Measurements from ENCODE around the gene TMEM144. TPM values are rescaled to one million over a fixed set of nuclear protein-coding genes. Genes with fewer than 3 reads are reported as not detected.
"Not testable (repeated sequence)": the region's sequence is repeated elsewhere in the genome, so short reads cannot be mapped to it uniquely, and the experiment has no call there.

Gene TMEM144
- total RNA-seq, 2 donors from 2014 or later: 1.00 to 2.2 TPM

DNA sequence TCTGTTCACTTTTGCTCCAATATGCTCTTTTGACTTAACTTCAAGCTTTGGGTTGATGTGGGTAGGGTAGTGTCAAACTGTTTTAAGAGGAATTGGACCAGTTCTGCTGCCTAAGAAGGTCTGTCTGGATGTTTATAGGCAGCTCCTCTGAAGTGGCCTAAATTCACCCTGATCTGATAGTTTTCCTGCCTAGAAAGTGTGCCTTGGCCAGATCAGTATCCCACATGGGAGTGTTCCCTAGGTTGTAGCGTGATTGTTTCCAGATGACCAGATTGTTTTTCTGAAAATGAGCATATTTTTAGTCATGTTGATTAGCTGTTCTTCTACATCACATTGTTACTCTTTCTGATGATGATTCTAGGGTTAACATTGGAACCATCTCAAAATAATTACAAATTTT is 68.8 kb downstream of the TMEM144 start:
- H3K4me3 Mint-ChIP-seq; DNase-seq (ENCODE audit: low spot score); H3K27me3 Mint-ChIP-seq: not testable (repeated sequence)

DNA sequence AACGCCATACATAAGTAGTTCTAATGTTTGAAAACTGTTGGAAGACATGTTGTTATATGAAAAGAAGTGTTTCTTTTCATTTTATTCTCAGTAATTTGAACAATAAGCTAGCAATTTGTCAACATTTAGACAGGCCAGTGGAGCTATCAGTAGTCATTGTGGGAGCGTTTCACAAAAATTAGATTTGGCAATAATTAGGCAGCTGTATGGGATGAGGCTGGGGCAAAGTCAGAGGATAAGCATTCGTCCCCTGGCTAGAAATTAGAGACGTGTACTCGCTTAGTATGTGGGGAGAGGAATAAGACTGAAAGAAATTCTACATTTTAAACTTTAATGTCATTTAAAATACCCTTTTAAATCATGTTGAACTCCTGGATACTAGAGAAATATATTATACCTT is 70.6 kb downstream of the TMEM144 start:
- Mint-ChIP-seq H3K4me1 (ENCODE audit: low read depth in 2 of 2) (no peaks in the 10 kb centered on the region), H3K4me3 (no peak overlapping the region), H3K36me3 (no peaks in the 10 kb centered on the region), H3K27ac (no peak overlapping the region), H3K27me3 (no peaks in the 10 kb centered on the region), H3K9me3 (peaks cover 6% of the 10 kb centered on the region)
- DNase-seq (ENCODE audit: low spot score) (no peak), ATAC-seq (no peak)

More for the DNA sequence above, 68.8 kb downstream of the TMEM144 start:
- not testable (repeated sequence) for ATAC-seq; H3K4me1 Mint-ChIP-seq (ENCODE audit: low read depth in 2 of 2); H3K9me3 Mint-ChIP-seq; H3K27ac Mint-ChIP-seq; H3K36me3 Mint-ChIP-seq

DNA sequence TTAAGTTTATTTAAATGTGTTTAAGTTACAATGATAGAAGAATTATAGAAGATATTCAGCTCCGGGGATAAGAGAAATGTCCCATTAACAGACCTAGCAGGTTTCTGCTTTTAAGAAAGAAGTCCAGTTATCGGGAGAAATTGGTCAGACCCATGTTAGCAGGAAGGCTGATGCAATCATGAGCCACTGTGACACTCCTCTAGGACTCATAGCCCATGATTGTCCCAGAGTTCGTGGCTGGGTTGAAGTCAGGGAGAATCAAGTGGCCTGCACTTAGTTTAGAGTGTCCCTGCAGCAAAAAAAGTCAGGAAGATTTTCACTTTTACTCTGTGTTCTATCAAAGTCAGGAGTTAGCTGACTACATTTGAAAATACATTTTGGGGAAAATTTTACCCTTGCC is 72.0 kb downstream of the TMEM144 start:
- no peaks in the 10 kb centered on the region for H3K36me3 Mint-ChIP-seq
- ATAC-seq (no peak), DNase-seq (ENCODE audit: low spot score) (no peak)
- H3K4me1 Mint-ChIP-seq (ENCODE audit: low read depth in 2 of 2): no peaks in the 10 kb centered on the region
- peaks cover 6% of the 10 kb centered on the region for H3K9me3 Mint-ChIP-seq
- no peak overlapping the region for H3K4me3 Mint-ChIP-seq
- H3K27me3 Mint-ChIP-seq: no peaks in the 10 kb centered on the region
- H3K27ac Mint-ChIP-seq: no peak overlapping the region

DNA sequence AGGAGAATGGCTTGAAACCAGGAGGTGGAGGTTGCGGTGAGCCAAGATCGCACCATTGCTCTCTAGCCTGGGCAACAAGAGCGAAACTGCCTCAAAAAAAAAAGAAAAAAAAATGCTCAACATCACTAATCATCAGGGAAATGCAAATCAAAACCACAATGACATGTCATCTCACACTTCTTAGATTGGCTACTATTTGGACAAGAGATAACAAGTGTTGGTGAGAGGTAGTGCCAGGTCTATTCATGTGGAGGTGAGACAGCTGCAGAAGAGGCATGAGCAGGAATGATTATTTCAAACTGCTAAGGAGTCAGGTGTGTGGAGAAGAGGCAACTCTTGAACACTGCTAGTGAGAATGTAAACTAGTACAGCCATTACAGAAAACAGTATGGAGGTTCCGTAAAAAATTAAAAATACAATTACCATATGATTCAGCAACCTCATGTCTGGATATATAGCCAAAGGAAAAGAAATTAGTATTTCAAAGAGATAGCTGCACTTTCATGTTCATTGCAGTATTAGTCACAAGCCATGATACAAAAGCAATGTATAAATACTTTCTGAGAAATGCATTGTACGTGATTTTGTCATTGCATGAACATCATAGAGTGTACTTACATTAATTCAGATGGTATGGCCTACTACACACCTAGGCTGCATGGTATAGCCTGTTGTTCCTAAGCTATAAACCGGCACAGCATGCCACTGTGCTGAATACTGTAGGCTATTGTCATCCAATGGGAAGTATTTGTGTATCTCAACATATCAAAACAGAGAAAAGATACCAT is 75.3 kb downstream of the TMEM144 start:
- Mint-ChIP-seq H3K36me3 (no peaks in the 10 kb centered on the region), H3K4me1 (ENCODE audit: low read depth in 2 of 2) (no peaks in the 10 kb centered on the region), H3K4me3 (no peak overlapping the region), H3K27ac (no peak overlapping the region), H3K9me3 (peaks cover 6% of the 10 kb centered on the region), H3K27me3 (no peaks in the 10 kb centered on the region)
- ATAC-seq (no peak), DNase-seq (ENCODE audit: low spot score) (no peak)

DNA sequence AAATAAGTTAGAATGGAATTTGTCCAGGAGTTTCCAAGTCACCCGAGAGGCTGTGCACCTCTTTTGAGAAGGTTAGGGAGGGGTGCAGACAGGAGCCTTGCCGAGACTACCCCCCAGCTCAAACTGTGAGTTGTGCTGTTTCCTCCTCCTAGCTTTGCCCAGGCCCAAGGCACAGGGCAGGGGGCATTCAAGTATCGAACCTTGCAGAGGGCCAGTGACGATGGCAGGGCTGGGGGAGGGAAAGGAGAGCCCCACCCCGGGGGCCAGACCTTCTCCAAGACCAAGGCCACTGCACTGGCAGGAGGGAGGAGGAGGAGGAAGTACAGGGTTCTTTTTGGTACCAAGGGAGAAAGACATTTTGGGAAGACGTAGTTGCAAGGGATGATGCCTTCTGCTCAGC is 80.6 kb downstream of the TMEM144 start:
- Mint-ChIP-seq H3K4me1 (ENCODE audit: low read depth in 2 of 2) (no peaks in the 10 kb centered on the region), H3K27me3 (no peaks in the 10 kb centered on the region), H3K9me3 (no peaks in the 10 kb centered on the region), H3K4me3 (no peak overlapping the region), H3K36me3 (no peaks in the 10 kb centered on the region), H3K27ac (no peak overlapping the region)
- ATAC-seq (no peak), DNase-seq (ENCODE audit: low spot score) (no peak)

DNA sequence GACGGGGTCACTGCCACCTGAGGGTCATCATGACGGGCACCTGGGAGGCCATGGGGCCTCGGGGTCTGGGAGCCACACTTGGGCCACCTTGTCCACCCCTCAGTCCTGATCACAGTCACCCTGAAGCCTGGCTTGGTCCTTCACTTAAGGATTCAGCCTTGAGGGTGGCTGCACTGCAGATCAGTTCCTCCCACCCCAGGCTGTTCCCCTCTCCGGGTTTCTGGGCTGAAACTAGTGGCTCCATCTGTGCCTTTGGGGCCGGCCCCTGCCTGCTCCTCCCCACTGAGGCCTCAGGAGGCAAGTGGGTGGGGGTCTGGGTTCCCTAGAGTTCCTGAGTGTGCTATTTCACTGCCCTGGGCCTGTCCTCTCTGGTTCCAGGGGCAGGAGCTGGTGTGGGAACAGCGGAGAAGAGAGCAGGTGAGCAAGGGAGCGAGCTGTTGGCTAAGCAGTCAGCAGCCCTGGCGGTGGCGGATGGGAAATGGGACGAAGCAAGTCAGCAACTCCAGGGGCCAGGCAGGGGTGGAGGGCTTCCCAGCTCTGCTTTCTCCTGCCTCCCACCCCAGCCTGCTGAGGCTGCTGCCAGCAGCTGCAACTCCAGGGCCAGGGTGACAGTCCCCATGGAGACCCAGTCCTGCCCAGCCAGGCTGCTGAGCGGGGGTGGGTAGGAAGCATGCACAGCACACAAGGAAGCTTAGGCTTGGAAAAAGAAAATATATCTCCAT is 81.2 kb downstream of the TMEM144 start:
- no peaks in the 10 kb centered on the region for H3K4me1 Mint-ChIP-seq (ENCODE audit: low read depth in 2 of 2)
- no peaks in the 10 kb centered on the region for H3K36me3 Mint-ChIP-seq
- peak in 1 of 2 donors; percentile 36 for ATAC-seq
- no peak overlapping the region for H3K4me3 Mint-ChIP-seq
- H3K27me3 Mint-ChIP-seq: no peaks in the 10 kb centered on the region
- no peaks in the 10 kb centered on the region for H3K9me3 Mint-ChIP-seq
- no peak for DNase-seq (ENCODE audit: low spot score)
- no peak overlapping the region for H3K27ac Mint-ChIP-seq

DNA sequence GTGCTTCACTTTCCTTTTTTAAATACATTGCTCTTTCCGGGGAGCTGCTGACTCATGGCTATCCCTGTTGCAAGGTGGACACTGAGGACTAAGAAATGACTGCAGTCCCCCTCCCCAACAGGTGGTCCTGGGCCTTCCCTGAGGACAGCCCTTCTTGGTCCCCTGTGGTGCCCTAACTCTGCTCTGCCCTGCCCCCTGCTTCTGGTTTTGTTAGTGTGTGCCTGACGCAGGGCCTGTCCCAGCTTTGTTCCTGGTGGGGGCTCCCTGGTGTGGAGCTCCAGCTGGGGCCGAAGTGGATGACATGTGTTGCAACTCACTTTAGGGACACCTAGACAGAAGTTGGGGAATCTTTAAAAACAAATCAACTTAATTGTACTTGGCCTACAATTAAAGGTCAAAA is 81.9 kb downstream of the TMEM144 start:
- Mint-ChIP-seq H3K4me1 (ENCODE audit: low read depth in 2 of 2) (no peaks in the 10 kb centered on the region), H3K27me3 (no peaks in the 10 kb centered on the region)

DNA sequence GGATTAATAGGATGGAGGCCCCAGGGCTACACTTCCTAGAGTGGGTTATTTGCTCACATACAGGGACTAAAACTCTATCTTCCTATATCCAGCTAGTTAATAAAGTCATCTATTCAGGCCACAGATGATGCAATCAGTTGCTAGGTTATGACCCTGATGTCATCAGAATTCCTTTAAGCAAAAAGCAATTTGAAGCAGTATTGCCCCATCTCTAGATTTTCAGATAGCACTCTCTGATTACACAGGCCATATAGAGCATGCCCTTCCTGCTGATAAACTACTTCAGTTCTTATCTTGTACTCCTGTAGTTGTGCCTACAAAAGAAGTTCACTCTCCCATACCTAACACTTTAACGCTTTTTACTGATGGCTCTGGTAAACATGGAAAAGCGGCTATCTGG is 84.8 kb downstream of the TMEM144 start:
- no peaks in the 10 kb centered on the region for H3K9me3 Mint-ChIP-seq
- H3K4me3 Mint-ChIP-seq: no peak overlapping the region
- H3K36me3 Mint-ChIP-seq: no peaks in the 10 kb centered on the region
- DNase-seq (ENCODE audit: low spot score): no peak
- H3K27me3 Mint-ChIP-seq: no peaks in the 10 kb centered on the region
- no peaks in the 10 kb centered on the region for H3K4me1 Mint-ChIP-seq (ENCODE audit: low read depth in 2 of 2)
- ATAC-seq: no peak
- H3K27ac Mint-ChIP-seq: no peak overlapping the region

More for the DNA sequence above, 81.9 kb downstream of the TMEM144 start:
- Mint-ChIP-seq H3K4me3 (no peak overlapping the region), H3K9me3 (no peaks in the 10 kb centered on the region), H3K36me3 (no peaks in the 10 kb centered on the region), H3K27ac (no peak overlapping the region)
- ATAC-seq (no peak), DNase-seq (ENCODE audit: low spot score) (no peak)

DNA sequence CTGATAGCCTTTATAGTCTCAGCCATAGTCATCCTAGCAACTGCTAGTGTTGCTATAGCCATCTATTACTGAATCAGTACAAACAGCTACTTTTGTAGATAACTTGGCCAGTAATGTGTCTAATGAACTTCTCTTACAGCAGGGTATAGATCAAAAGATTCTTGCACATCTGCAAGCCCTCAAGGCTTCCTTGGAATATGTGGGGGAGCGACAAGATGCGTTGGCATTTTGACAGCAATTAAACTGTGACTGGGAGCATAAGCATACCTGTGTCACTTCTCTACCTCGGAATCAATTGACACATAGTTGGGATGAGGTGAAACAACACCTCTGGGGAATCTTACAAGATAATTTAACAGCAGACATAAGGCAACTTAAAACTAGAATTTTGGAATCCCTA is 87.6 kb downstream of the TMEM144 start:
- DNase-seq (ENCODE audit: low spot score) (no peak), ATAC-seq (no peak)
- Mint-ChIP-seq H3K4me1 (ENCODE audit: low read depth in 2 of 2) (no peaks in the 10 kb centered on the region), H3K27me3 (no peaks in the 10 kb centered on the region), H3K9me3 (peaks cover 5% of the 10 kb centered on the region), H3K4me3 (no peak overlapping the region), H3K36me3 (no peaks in the 10 kb centered on the region), H3K27ac (no peak overlapping the region)

DNA sequence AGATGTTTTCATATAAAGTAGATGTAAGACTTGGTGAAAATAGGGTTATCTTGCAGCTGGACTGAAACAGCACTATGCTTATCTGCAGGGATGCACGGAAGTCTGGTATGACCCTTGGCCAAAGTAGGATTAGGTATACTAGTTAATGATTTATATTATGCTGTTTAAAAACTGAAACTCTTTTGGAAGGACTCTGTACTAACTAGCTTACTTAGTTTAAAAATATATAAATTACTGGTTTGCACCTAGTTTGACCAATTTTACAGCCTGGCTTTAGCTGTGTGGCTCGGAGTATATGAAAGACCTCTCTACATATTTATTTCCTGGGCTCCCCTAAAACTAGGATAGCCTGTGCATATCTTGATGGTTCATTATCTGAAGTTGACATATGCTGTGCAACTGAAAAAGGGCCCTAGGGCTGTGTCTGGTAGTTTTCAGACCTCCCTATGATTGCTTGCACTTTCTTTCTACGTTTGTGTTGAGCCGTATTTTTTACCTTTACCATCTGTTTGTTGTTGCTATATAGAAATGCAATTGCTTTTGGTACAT is 89.2 kb downstream of the TMEM144 start:
- Mint-ChIP-seq H3K27ac (no peak overlapping the region), H3K4me1 (ENCODE audit: low read depth in 2 of 2) (no peaks in the 10 kb centered on the region), H3K4me3 (no peak overlapping the region), H3K27me3 (no peaks in the 10 kb centered on the region), H3K36me3 (no peaks in the 10 kb centered on the region), H3K9me3 (peaks cover 5% of the 10 kb centered on the region)
- ATAC-seq (no peak), DNase-seq (ENCODE audit: low spot score) (no peak)

DNA sequence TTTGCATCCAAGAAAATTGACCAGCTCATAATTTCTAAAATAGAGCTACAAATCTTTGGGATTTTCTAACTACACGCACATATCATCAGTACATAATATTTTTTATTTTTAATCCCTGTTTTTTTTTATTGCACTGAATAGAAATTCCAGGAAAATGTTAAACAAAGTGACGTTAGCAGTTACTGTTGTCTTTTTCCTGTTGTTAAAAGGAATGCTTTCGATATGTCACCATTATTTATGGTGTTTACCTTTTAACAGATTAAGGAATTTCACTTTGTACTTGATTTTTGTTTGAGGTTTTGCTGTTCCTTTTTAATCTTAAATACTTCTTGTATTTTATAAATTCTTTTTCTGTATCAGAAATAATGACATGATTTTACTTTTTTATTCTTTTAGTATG is 89.7 kb downstream of the TMEM144 start:
- no peaks in the 10 kb centered on the region for H3K4me1 Mint-ChIP-seq (ENCODE audit: low read depth in 2 of 2)
- ATAC-seq: no peak
- H3K27me3 Mint-ChIP-seq: no peaks in the 10 kb centered on the region

DNA sequence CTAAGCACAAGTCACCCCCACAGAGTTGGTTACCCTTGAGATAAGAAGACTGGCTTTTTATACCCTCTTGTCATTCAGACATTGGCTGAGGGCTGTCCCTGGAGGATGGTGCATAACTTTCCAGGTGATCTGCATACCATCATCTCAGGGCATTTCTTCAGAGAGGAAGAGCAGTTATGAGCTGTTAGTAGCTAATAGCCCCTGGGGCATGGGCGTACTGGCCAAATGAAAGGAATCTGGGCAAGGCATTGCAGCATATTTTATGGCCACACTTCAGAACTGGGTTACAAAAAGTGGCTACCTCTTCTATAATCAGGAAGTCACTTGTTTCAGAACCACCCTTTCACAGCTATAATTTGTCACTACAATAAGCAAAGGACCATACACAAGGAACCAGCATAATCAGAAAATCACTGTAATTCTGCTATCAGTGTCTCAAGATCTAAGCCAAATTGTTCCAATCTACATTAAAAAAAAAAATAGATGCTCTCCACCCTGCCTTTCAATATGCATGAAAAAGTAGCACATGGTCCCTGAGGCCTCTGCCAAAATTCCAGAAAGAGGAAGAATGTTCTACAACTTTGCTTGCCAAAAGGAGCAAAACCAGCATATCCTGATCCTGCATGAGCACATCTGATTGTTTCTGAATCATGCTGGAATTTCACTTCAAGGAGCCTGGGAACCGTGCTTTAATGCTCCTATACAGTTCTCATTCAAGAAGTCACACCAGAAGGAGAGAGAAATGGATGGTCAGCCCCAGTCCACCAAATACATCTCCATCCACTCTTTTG is 92.0 kb downstream of the TMEM144 start:
- DNase-seq (ENCODE audit: low spot score) (no peak), ATAC-seq (no peak)
- Mint-ChIP-seq H3K27ac (no peak overlapping the region), H3K9me3 (peaks cover 5% of the 10 kb centered on the region), H3K36me3 (no peaks in the 10 kb centered on the region), H3K27me3 (no peaks in the 10 kb centered on the region), H3K4me1 (ENCODE audit: low read depth in 2 of 2) (no peaks in the 10 kb centered on the region), H3K4me3 (no peak overlapping the region)

More for the DNA sequence above, 89.7 kb downstream of the TMEM144 start:
- H3K4me3 Mint-ChIP-seq: no peak overlapping the region
- H3K27ac Mint-ChIP-seq: no peak overlapping the region
- no peaks in the 10 kb centered on the region for H3K36me3 Mint-ChIP-seq
- peaks cover 5% of the 10 kb centered on the region for H3K9me3 Mint-ChIP-seq
- DNase-seq (ENCODE audit: low spot score): no peak

DNA sequence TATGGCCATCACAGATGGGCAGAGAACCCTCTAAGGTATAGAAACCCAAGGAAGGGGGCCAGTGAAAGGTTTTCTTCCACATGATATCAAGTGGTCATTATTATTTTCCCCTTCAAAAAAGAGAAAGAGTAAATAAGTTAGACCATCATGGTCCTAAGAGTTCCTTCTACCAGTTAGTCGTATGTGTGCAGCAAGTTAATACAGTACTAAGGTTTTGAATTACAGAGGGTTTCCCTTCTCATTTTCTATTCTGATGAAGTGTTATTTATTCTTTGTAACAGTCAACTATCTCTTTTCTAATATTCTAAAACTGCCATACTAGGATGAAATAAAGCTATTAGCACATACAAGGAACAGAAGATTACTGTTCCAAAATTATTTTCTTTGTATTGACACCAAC is 94.4 kb downstream of the TMEM144 start:
- ATAC-seq: no peak
- H3K36me3 Mint-ChIP-seq: no peaks in the 10 kb centered on the region

More for the DNA sequence above, 94.4 kb downstream of the TMEM144 start:
- no peak overlapping the region for H3K4me3 Mint-ChIP-seq
- no peak for DNase-seq (ENCODE audit: low spot score)
- H3K4me1 Mint-ChIP-seq (ENCODE audit: low read depth in 2 of 2): no peaks in the 10 kb centered on the region
- no peak overlapping the region for H3K27ac Mint-ChIP-seq
- peaks cover 12% of the 10 kb centered on the region for H3K9me3 Mint-ChIP-seq
- H3K27me3 Mint-ChIP-seq: no peaks in the 10 kb centered on the region
